ENCODE measurements around the gene COQ10A.
A peak's percentile ranks its signal among the peaks of the same experiment; 100 is the strongest.

COQ10A gene

GRCh38 chr12:56297400-56297799 lies 30.7 kb downstream of the COQ10A start:
- no peaks in the 10 kb centered on the region; the same call in none of the 2 replicates for H3K36me3 ChIP-seq (ENCODE audit: control insufficient read depth, insufficient read depth, low read length)
- no peak for TF ChIP-seq CTCF (IDR thresholded peaks at IDR 0.05; ENCODE audit: insufficient read depth, low read length, poor library complexity, severe bottlenecking)
- no peak for DNase-seq (ENCODE audit: extremely low read depth, insufficient read length)
- H3K27me3 ChIP-seq (replicated peaks; ENCODE audit: control insufficient read depth, insufficient read depth, low read length): no peaks in the 10 kb centered on the region
- no peak overlapping the region for H3K4me3 ChIP-seq (replicated peaks; ENCODE audit: low read depth, low read length)

GRCh38 chr12:56298828-56299227 lies 32.1 kb downstream of the COQ10A start:
- no peak for DNase-seq (ENCODE audit: extremely low read depth, insufficient read length)
- no peaks in the 10 kb centered on the region for H3K27me3 ChIP-seq (replicated peaks; ENCODE audit: control insufficient read depth, insufficient read depth, low read length)
- TF ChIP-seq CTCF (IDR thresholded peaks at IDR 0.05; ENCODE audit: insufficient read depth, low read length, poor library complexity, severe bottlenecking): no peak
- peak overlapping the region; percentile 90 for H3K4me3 ChIP-seq (replicated peaks; ENCODE audit: low read depth, low read length)
- no peaks in the 10 kb centered on the region; the same call in 1 of the 2 replicates for H3K36me3 ChIP-seq (ENCODE audit: control insufficient read depth, insufficient read depth, low read length)

- no peaks in the 10 kb centered on the region; the same call in 1 of the 2 replicates for H3K36me3 ChIP-seq (ENCODE audit: control insufficient read depth, insufficient read depth, low read length)
- DNase-seq (ENCODE audit: extremely low read depth, insufficient read length): no peak
- H3K27me3 ChIP-seq (replicated peaks; ENCODE audit: control insufficient read depth, insufficient read depth, low read length): no peaks in the 10 kb centered on the region
- TF ChIP-seq CTCF (IDR thresholded peaks at IDR 0.05; ENCODE audit: insufficient read depth, low read length, poor library complexity, severe bottlenecking): no peak
- H3K4me3 ChIP-seq (replicated peaks; ENCODE audit: low read depth, low read length): peak overlapping the region; percentile 90
These were observed 32.6 kb downstream of the COQ10A start for GRCh38 chr12:56299308-56299852.

- no peak for TF ChIP-seq CTCF (IDR thresholded peaks at IDR 0.05; ENCODE audit: insufficient read depth, low read length, poor library complexity, severe bottlenecking)
- H3K27me3 ChIP-seq (replicated peaks; ENCODE audit: control insufficient read depth, insufficient read depth, low read length): no peaks in the 10 kb centered on the region
- peak; percentile 97 for DNase-seq (ENCODE audit: extremely low read depth, insufficient read length)
- peak within 1 kb of the TSS; percentile 90 for H3K4me3 ChIP-seq (replicated peaks; ENCODE audit: low read depth, low read length)
- no peaks in the 10 kb centered on the region; the same call in 1 of the 2 replicates for H3K36me3 ChIP-seq (ENCODE audit: control insufficient read depth, insufficient read depth, low read length)
These were observed 33.3 kb downstream of the COQ10A start, which contains the start of gene CS for GRCh38 chr12:56299853-56300643. CS (minus strand) TSS chr12:56300330; CDS start chr12:56300201, 129 bp downstream.

- DNase-seq (ENCODE audit: extremely low read depth, insufficient read length): no peak
- Histone ChIP-seq H3K4me3 (replicated peaks; ENCODE audit: low read depth, low read length) (peak overlapping the region; percentile 65), H3K36me3 (ENCODE audit: control insufficient read depth, insufficient read depth, low read length) (no peaks in the 10 kb centered on the region; the same call in 1 of the 2 replicates), H3K27me3 (replicated peaks; ENCODE audit: control insufficient read depth, insufficient read depth, low read length) (no peaks in the 10 kb centered on the region)
- no peak for TF ChIP-seq CTCF (IDR thresholded peaks at IDR 0.05; ENCODE audit: insufficient read depth, low read length, poor library complexity, severe bottlenecking)
These were observed 34.1 kb downstream of the COQ10A start for GRCh38 chr12:56300644-56301464.
